ENCODE measurements around the gene DYNLT2B.

- TF ChIP-seq POLR2A (IDR thresholded peaks at IDR 0.05; ENCODE audit: low read depth, low read length) = no peak
- TF ChIP-seq POLR2AphosphoS5 (IDR thresholded peaks at IDR 0.05; ENCODE audit: low read depth, low read length) = no peak
- TF ChIP-seq TAF1 (IDR thresholded peaks at IDR 0.05; ENCODE audit: borderline replicate concordance, low read depth, low read length) = no peak
These were observed 42.5 kb upstream of the DYNLT2B start for GRCh38 chr3:196360586-196360985.

All from GM12892 (cell line).